A549 (cell line): ENCODE measurements around the gene MEGF6. TPM values are rescaled to one million over a fixed set of nuclear protein-coding genes. Genes with fewer than 3 reads are reported as not detected.

Source experiments
- ATAC-seq, 2 experiments: fragments of 200-7000 bp in 1 of 2; fragments of >200 bp in 1 of 2; cut with Nextera tagmentation in 1 of 2; cut with Tn5 transposase in 1 of 2; 3 replicates each; pipeline versions ENCODE4 v1.8.0 to v1.9.1; 2018 to 2020; ENCODE audit warnings: mild to moderate bottlenecking in 1 of 2, moderate library complexity in 1 of 2
- CTCF ChIA-PET: fragments of 300-600 bp; sonication (Branson Sonifier 250); formaldehyde crosslinking; extraction: SDS; loops from one replicate; lab custom pipeline; 2021; ENCODE audit warnings: antibody characterized with exemption, inconsistent platforms; lab: Yijun Ruan, JAX
- POLR2A ChIA-PET: fragments of 350-600 bp; formaldehyde crosslinking; extraction: SDS; loops from one replicate; lab custom pipeline; 2021; ENCODE audit warnings: antibody characterized with exemption, inconsistent platforms; lab: Yijun Ruan, JAX
- DNase-seq, 2 experiments: peaks; one replicate each; pipeline versions ENCODE4 v3.0.0 to v3.0.0-alpha.2; 2011 to 2016; ENCODE audit warnings: low read depth in 1 of 2, low spot score in 1 of 2
- FAIRE-seq: peaks from 2 replicates; lab custom pipeline; 2011; peaks lifted over from hg19 to GRCh38; lab: Jason Lieb, UNC
- H3K27ac ChIP-seq, 2 experiments: fragments of >200 bp; sonication (Bioruptor Twin); formaldehyde crosslinking; 3 replicates each; pipeline ENCODE4 v1.5.1; 2016 to 2017
- H3K4me1 ChIP-seq: fragments of >200 bp; sonication (Bioruptor Twin); formaldehyde crosslinking; 3 replicates; pipeline ENCODE4 v1.6.1; 2016
- H3K4me2 ChIP-seq: fragments of >200 bp; sonication (Bioruptor Twin); formaldehyde crosslinking; 3 replicates; pipeline ENCODE4 v1.6.1; 2016
- H3K4me3 ChIP-seq: fragments of >200 bp; sonication (Bioruptor Twin); formaldehyde crosslinking; 3 replicates; pipeline ENCODE4 v1.5.1; 2016
- H3K9me3 ChIP-seq: fragments of >200 bp; sonication (Bioruptor Twin); formaldehyde crosslinking; 3 replicates; pipeline ENCODE4 v1.6.1; 2016
- ATOH8 ChIP-seq: fragments of 250-450 bp; sonication (Bioruptor Pico); IDR thresholded peaks from 2 replicates; pipeline ENCODE4 v1.5.0; 2020; ENCODE audit warnings: low read depth, mild to moderate bottlenecking, moderate library complexity
- BCL3 ChIP-seq: fragments of >200 bp; sonication (Bioruptor Twin); formaldehyde crosslinking; IDR thresholded peaks from 3 replicates; pipeline ENCODE4 v1.6.1; 2016
- CBX2 ChIP-seq: fragments of 200-600 bp; sonication (generic); IDR thresholded peaks from 2 replicates; pipeline ENCODE4 v1.6.1; 2016; ENCODE audit warnings: low read depth, mild to moderate bottlenecking, borderline replicate concordance
- CBX8 ChIP-seq: fragments of 200-600 bp; sonication (generic); IDR thresholded peaks from 2 replicates; pipeline ENCODE4 v1.6.1; 2016
- CEBPB ChIP-seq, 2 experiments: fragments of >200 bp in 1 of 2; sonication (Bioruptor Twin) in 1 of 2; formaldehyde crosslinking in 1 of 2; IDR thresholded peaks; 2 replicates each; pipeline ENCODE4 v1.6.1; 2012 to 2016
- CHD2 ChIP-seq: fragments of 150-350 bp; IDR thresholded peaks from 2 replicates; pipeline ENCODE4 v1.6.1; 2014; ENCODE audit warnings: low read length; ENCODE audit not compliant: partially characterized antibody
- EP300 ChIP-seq, 2 experiments: fragments of >200 bp; sonication (Bioruptor Twin); formaldehyde crosslinking; IDR thresholded peaks; 2 replicates in 1 of 2; 3 replicates in 1 of 2; pipeline ENCODE4 v1.6.1; 2016 to 2017
- FOSB ChIP-seq: fragments of 250-450 bp; sonication (Bioruptor Pico); IDR thresholded peaks from 2 replicates; pipeline ENCODE4 v1.5.0; 2020; ENCODE audit warnings: mild to moderate bottlenecking, moderate library complexity
- HDAC2 ChIP-seq: fragments of 200-600 bp; sonication (generic); IDR thresholded peaks from 2 replicates; pipeline ENCODE4 v1.6.1; 2016
- HES2 ChIP-seq: fragments of >200 bp; sonication (Bioruptor Twin); formaldehyde crosslinking; IDR thresholded peaks from 2 replicates; pipeline ENCODE4 v1.6.1; 2016
- HMGXB4 ChIP-seq: fragments of 250-450 bp; sonication (Bioruptor Pico); IDR thresholded peaks from 2 replicates; pipeline ENCODE4 v1.5.0; 2021; ENCODE audit warnings: mild to moderate bottlenecking, moderate library complexity, borderline replicate concordance
- HOXB5 ChIP-seq: fragments of 250-450 bp; sonication (Bioruptor Pico); IDR thresholded peaks from 2 replicates; pipeline ENCODE4 v1.5.0; 2020; ENCODE audit warnings: mild to moderate bottlenecking, moderate library complexity
- KDM5A ChIP-seq: fragments of 200-600 bp; sonication (generic); IDR thresholded peaks from 2 replicates; pipeline ENCODE4 v1.6.1; 2016; ENCODE audit warnings: antibody characterized with exemption, mild to moderate bottlenecking
- NFE2L2 ChIP-seq: fragments of 150-350 bp; conservative IDR thresholded peaks from 2 replicates; pipeline ENCODE4 v1.6.1; 2014; ENCODE audit warnings: low read length
- NPAS2 ChIP-seq: fragments of 250-450 bp; sonication (Bioruptor Pico); IDR thresholded peaks from 2 replicates; pipeline ENCODE4 v1.8.0; 2022; ENCODE audit warnings: mild to moderate bottlenecking, moderate library complexity, borderline replicate concordance
- PBX3 ChIP-seq: IDR thresholded peaks from 2 replicates; pipeline ENCODE4 v1.6.1; 2012
- RCOR1 ChIP-seq: fragments of 150-350 bp; IDR thresholded peaks from 2 replicates; pipeline ENCODE4 v1.6.1; 2014; ENCODE audit warnings: antibody characterized with exemption, low read length, low read depth
- RFX5 ChIP-seq: fragments of 450-650 bp; IDR thresholded peaks from 2 replicates; pipeline ENCODE4 v1.7.1; 2014; ENCODE audit warnings: antibody characterized with exemption, mild to moderate bottlenecking, moderate library complexity
- RNF2 ChIP-seq: fragments of 200-600 bp; sonication (generic); IDR thresholded peaks from 2 replicates; pipeline ENCODE4 v1.6.1; 2016; ENCODE audit warnings: low read depth, mild to moderate bottlenecking, antibody characterized with exemption, moderate library complexity, borderline replicate concordance
- SMC3 ChIP-seq: fragments of >200 bp; sonication (Bioruptor Twin); formaldehyde crosslinking; IDR thresholded peaks from 3 replicates; pipeline ENCODE4 v1.6.1; 2018; ENCODE audit warnings: inconsistent platforms
- ZSCAN20 ChIP-seq: fragments of 250-450 bp; sonication (Bioruptor Pico); IDR thresholded peaks from 2 replicates; pipeline ENCODE4 v1.8.0; 2022; ENCODE audit warnings: mild to moderate bottlenecking, moderate library complexity
- WGBS: methylation state at CpG from one replicate; pipeline ENCODE4 v1.1.6; 2017; ENCODE audit errors: missing lambda C conversion rate; 5-methylcytosine and 5-hydroxymethylcytosine counted together
- polyA plus RNA-seq, 4 experiments: library from polyadenylated mRNA; depleted of rRNA in 3 of 4; stranded (reverse); fragments of >200 nt; fragmentation: RNase III in 1 of 4; extraction: RNeasy Plus Mini Kit Qiagen cat#74134 plus additional on column Dnase treatment in 1 of 4; gene quantifications; 2 replicates in 3 of 4; 3 replicates in 1 of 4; pipeline ENCODE4 v1.2.3, GENCODE V29; 2011 to 2017

Gene MEGF6
- polyA plus RNA-seq, 2 of the 4 experiments (the other 2 are of a cell fraction) = 0.66 to 13.7 TPM

- H3K9me3 ChIP-seq = peaks cover 4% of the 10 kb centered on the region; the same call in 1 of the 3 replicates
- H3K4me3 ChIP-seq = no peak overlapping the region
- no peak for FAIRE-seq
- TF ChIP-seq ZSCAN20 (no peak), EP300 (IDR thresholded peaks at IDR 0.05) (no peak), CBX8 (no peak), HMGXB4 (CRISPR knock-in tag) (no peak), HES2 (no peak), FOSB (CRISPR knock-in tag) (no peak), RFX5 (no peak), NPAS2 (CRISPR knock-in tag) (no peak), NFE2L2 (no peak)
- 88% methylated on average over 4 of the region's 4 CpGs for WGBS
- ChIA-PET CTCF (interaction anchor here (0.7 to 9.5 kb wide), 5 partner anchors 35 to 133 kb away, joined by 3 to 77 read pairs (median 6); no protein-coding TSS in a partner anchor), POLR2A (no interaction called here)
- no peak for ATAC-seq
- no peak overlapping the region for H3K4me2 ChIP-seq
- H3K27ac ChIP-seq = no peak overlapping the region
- DNase-seq = no peak
- H3K4me1 ChIP-seq = peaks cover 3% of the 10 kb centered on the region; the same call in 1 of the 3 replicates
These were observed 122.9 kb downstream of the MEGF6 start for GRCh38 chr1:3488432-3488831.

GRCh38 chr1:3485016-3485415 lies 126.3 kb downstream of the MEGF6 start:
- peaks cover 16% of the 10 kb centered on the region for H3K4me1 ChIP-seq
- no peak for ATAC-seq
- no peak overlapping the region for H3K27ac ChIP-seq
- 90% methylated on average over 13 of the region's 14 CpGs for WGBS
- ChIA-PET CTCF (interaction anchor here (0.8 to 9.5 kb wide), 7 partner anchors 17 to 136 kb away, joined by 3 to 77 read pairs (median 4); no protein-coding TSS in a partner anchor), POLR2A (no interaction called here)
- H3K4me3 ChIP-seq = no peak overlapping the region
- TF ChIP-seq ATOH8 (CRISPR knock-in tag) = no peak
- TF ChIP-seq CEBPB (IDR thresholded peaks at IDR 0.05) = no peak
- no peak for TF ChIP-seq PBX3
- TF ChIP-seq KDM5A = no peak
- TF ChIP-seq EP300 (IDR thresholded peaks at IDR 0.05) = no peak
- TF ChIP-seq CBX2 = no peak
- TF ChIP-seq RNF2 = no peak
- no peak for TF ChIP-seq BCL3
- no peak for TF ChIP-seq CHD2
- no peak for TF ChIP-seq RCOR1
- TF ChIP-seq HOXB5 (CRISPR knock-in tag) = no peak
- TF ChIP-seq HDAC2 = no peak
- TF ChIP-seq SMC3 = no peak
- no peak for TF ChIP-seq FOSB (CRISPR knock-in tag)
- peaks cover 4% of the 10 kb centered on the region; the same call in 1 of the 3 replicates for H3K9me3 ChIP-seq
- FAIRE-seq = no peak
- no peak for DNase-seq
- no peak overlapping the region for H3K4me2 ChIP-seq
